ENCODE data around the gene PCDHA12. TPM values are rescaled to one million over a fixed set of nuclear protein-coding genes. Genes with fewer than 3 reads are reported as not detected.

The PCDHA12 gene
- total and polyA plus RNA-seq, 9 donors: 0.04 to 1.3 (median 0.38) TPM

GRCh38 chr5:140881889-140882590 lies 6.9 kb downstream of the PCDHA12 start, which contains the start of gene PCDHA13:
Gene PCDHA13, plus strand, starts transcription at chr5:140882124. Its CDS starts 145 bp downstream, at chr5:140882269.
- intact Hi-C loops (cut with DNase I): no loop called here
- no peaks in the 10 kb centered on the region for H3K36me3 ChIP-seq
- H3K9me3 ChIP-seq: peaks cover 0 to 21% of the 10 kb centered on the region in 2 donors
- DNase-seq: no peak
- no peaks in the 10 kb centered on the region for H3K27me3 ChIP-seq
- no peak within 1 kb of the TSS for H3K4me3 ChIP-seq
- 8 to 14% (median 8%) methylated on average over 24 to 35 of the region's 35 CpGs for WGBS, 3 donors
- TF ChIP-seq POLR2A (IDR thresholded peaks at IDR 0.05): no peak
- no peak for TF ChIP-seq CTCF (IDR thresholded peaks at IDR 0.05)
- TF ChIP-seq EP300 (IDR thresholded peaks at IDR 0.05): no peak
- H3K4me1 ChIP-seq (ENCODE audit: insufficient read depth): no peaks in the 10 kb centered on the region
- H3K27ac ChIP-seq: no peak within 1 kb of the TSS

- 10 to 22% (median 17%) methylated on average over 12 of the region's 12 CpGs for WGBS, 3 donors
- H3K9me3 ChIP-seq: peaks cover 0 to 17% of the 10 kb centered on the region in 2 donors
Observed at GRCh38 chr5:140882591-140882899, 7.4 kb downstream of the PCDHA12 start.

GRCh38 chr5:140883373-140883772 lies 8.3 kb downstream of the PCDHA12 start:
- peaks cover 0 to 16% of the 10 kb centered on the region in 2 donors for H3K9me3 ChIP-seq
- H3K36me3 ChIP-seq: no peaks in the 10 kb centered on the region
- intact Hi-C loops (cut with DNase I): no loop called here
- TF ChIP-seq CTCF (IDR thresholded peaks at IDR 0.05) (no peak), EP300 (IDR thresholded peaks at IDR 0.05) (no peak), POLR2A (IDR thresholded peaks at IDR 0.05) (no peak)
- 27 to 54% (median 50%) methylated on average over 41 of the region's 41 CpGs for WGBS, 3 donors
- H3K4me3 ChIP-seq: no peak overlapping the region
- H3K27ac ChIP-seq: no peak overlapping the region
- H3K27me3 ChIP-seq: no peaks in the 10 kb centered on the region
- DNase-seq: no peak
- no peaks in the 10 kb centered on the region for H3K4me1 ChIP-seq (ENCODE audit: insufficient read depth)

More at GRCh38 chr5:140882591-140882899, 7.4 kb downstream of the PCDHA12 start:
- intact Hi-C loops (cut with DNase I): no loop called here
- no peaks in the 10 kb centered on the region for H3K27me3 ChIP-seq
- TF ChIP-seq CTCF (IDR thresholded peaks at IDR 0.05) (no peak), EP300 (IDR thresholded peaks at IDR 0.05) (no peak), POLR2A (IDR thresholded peaks at IDR 0.05) (no peak)
- no peaks in the 10 kb centered on the region for H3K36me3 ChIP-seq
- no peak overlapping the region for H3K27ac ChIP-seq
- no peak for DNase-seq
- H3K4me3 ChIP-seq: no peak overlapping the region
- H3K4me1 ChIP-seq (ENCODE audit: insufficient read depth): no peaks in the 10 kb centered on the region

GRCh38 chr5:140883927-140884697 lies 9.0 kb downstream of the PCDHA12 start:
- H3K27ac ChIP-seq: no peak overlapping the region
- TF ChIP-seq EP300 (IDR thresholded peaks at IDR 0.05) (no peak), POLR2A (IDR thresholded peaks at IDR 0.05) (no peak), CTCF (IDR thresholded peaks at IDR 0.05) (no peak)
- H3K27me3 ChIP-seq: no peaks in the 10 kb centered on the region
- H3K4me1 ChIP-seq (ENCODE audit: insufficient read depth): no peaks in the 10 kb centered on the region
- no peak for DNase-seq
- intact Hi-C loops (cut with DNase I): no loop called here
- no peak overlapping the region for H3K4me3 ChIP-seq
- 26 to 46% (median 44%) methylated on average over 69 to 79 of the region's 79 CpGs for WGBS, 3 donors
- no peaks in the 10 kb centered on the region for H3K36me3 ChIP-seq
- H3K9me3 ChIP-seq: peaks cover 0 to 16% of the 10 kb centered on the region in 2 donors
